GM12878 (cell line): Measurements from ENCODE around the gene NSDHL. TPM values are rescaled to one million over a fixed set of nuclear protein-coding genes. Genes with fewer than 3 reads are reported as not detected.

Source experiments
- ATAC-seq: fragments of 200-7000 bp; cut with Tn5 transposase; 3 replicates; pipeline ENCODE4 v1.9.1; 2020; ENCODE audit warnings: mild to moderate bottlenecking, moderate library complexity
- BruUV-seq: library from RNA; stranded (reverse); fragments of 400-500 nt; replicated peaks from 2 replicates; lab custom pipeline; 2021; lab: Mats Ljungman, UMichigan
- CTCF ChIA-PET: fragments of 300-600 bp; sonication (Branson Sonifier 250); formaldehyde crosslinking; extraction: SDS; loops from one replicate; lab custom pipeline; 2021; ENCODE audit warnings: inconsistent platforms; lab: Yijun Ruan, JAX
- POLR2A ChIA-PET: fragments of 350-600 bp; formaldehyde crosslinking; extraction: SDS; loops from one replicate; lab custom pipeline; 2021; ENCODE audit warnings: inconsistent platforms; lab: Charles Lee
- RAD21 ChIA-PET: fragments of 300-600 bp; sonication (Branson Sonifier 250); formaldehyde crosslinking; loops from one replicate; lab custom pipeline; 2023; ENCODE audit warnings: antibody characterized with exemption; ENCODE audit not compliant: unreplicated experiment; lab: Charles Lee
- SMC1A ChIA-PET: fragments of 300-600 bp; sonication (Branson Sonifier 250); formaldehyde crosslinking; loops from one replicate; lab custom pipeline; 2023; ENCODE audit not compliant: unreplicated experiment, uncharacterized antibody; lab: Charles Lee
- DNase-seq: peaks from one replicate; pipeline ENCODE4 v3.0.0-alpha.2; 2011; ENCODE audit warnings: low read depth, low spot score
- FAIRE-seq: peaks from 3 replicates; lab custom pipeline; 2011; peaks lifted over from hg19 to GRCh38; lab: Jason Lieb, UNC
- H2AFZ ChIP-seq: 2 replicates; pipeline ENCODE4 v1.6.0; 2011; ENCODE audit warnings: low read depth, low read length, control low read depth; ENCODE audit not compliant: control insufficient read depth
- H3K27ac ChIP-seq: 2 replicates; pipeline ENCODE4 v1.5.1; 2011; ENCODE audit warnings: control low read depth; ENCODE audit not compliant: control insufficient read depth, insufficient read depth
- H3K27me3 ChIP-seq, 2 experiments: replicated peaks in 1 of 2; 2 replicates each; pipeline versions ENCODE4 v1.6.0 to v1.6.1; 2011; ENCODE audit warnings: low read length in 1 of 2; ENCODE audit not compliant: control insufficient read depth in 2 of 2, insufficient read depth in 2 of 2
- H3K36me3 ChIP-seq, 2 experiments: 2 replicates each; pipeline ENCODE4 v1.5.1; 2011; ENCODE audit warnings: low read length in 1 of 2; ENCODE audit not compliant: control insufficient read depth in 2 of 2, insufficient read depth in 2 of 2
- H3K4me1 ChIP-seq: 2 replicates; pipeline ENCODE4 v1.6.1; 2011; ENCODE audit warnings: mild to moderate bottlenecking, low read length, moderate library complexity, mixed read lengths; ENCODE audit not compliant: control insufficient read depth, insufficient read depth
- H3K4me2 ChIP-seq: 2 replicates; pipeline ENCODE4 v1.6.0; 2011; ENCODE audit warnings: control low read depth; ENCODE audit not compliant: control insufficient read depth, insufficient read depth
- H3K4me3 ChIP-seq: fragments of 200-600 bp; sonication (generic); 2 replicates; pipeline ENCODE4 v1.5.1; 2016
- H3K79me2 ChIP-seq: 2 replicates; pipeline ENCODE4 v1.6.0; 2011; ENCODE audit warnings: low read length; ENCODE audit not compliant: control insufficient read depth, insufficient read depth
- H3K9ac ChIP-seq: 2 replicates; pipeline ENCODE4 v1.8.0; 2011; ENCODE audit warnings: low read length, control low read depth, mixed read lengths; ENCODE audit not compliant: control insufficient read depth, insufficient read depth
- H3K9me3 ChIP-seq: replicated peaks from 3 replicates; pipeline ENCODE4 v1.5.1; 2011; ENCODE audit warnings: mild to moderate bottlenecking, low read length; ENCODE audit not compliant: control insufficient read depth, insufficient read depth
- H4K20me1 ChIP-seq: 2 replicates; pipeline ENCODE4 v1.6.0; 2011; ENCODE audit not compliant: control insufficient read depth, insufficient read depth
- HDAC2 ChIP-seq: fragments of 200-600 bp; sonication (generic); IDR thresholded peaks from 2 replicates; pipeline ENCODE4 v1.6.1; 2017
- RAD21 ChIP-seq: IDR thresholded peaks from 2 replicates; pipeline ENCODE4 v1.6.1; 2011; ENCODE audit warnings: mild to moderate bottlenecking, low read depth, low read length, moderate library complexity; ENCODE audit not compliant: insufficient read depth
- SMC3 ChIP-seq: IDR thresholded peaks from 2 replicates; pipeline ENCODE4 v1.6.1; 2011; ENCODE audit warnings: low read length, improper control_type of control experiment, borderline replicate concordance
- WGBS: methylation state at CpG from one replicate; pipeline ENCODE4 v1.1.6; 2016; ENCODE audit warnings: low lambda C conversion rate; ENCODE audit not compliant: insufficient replicate concordance, insufficient coverage; ENCODE audit errors: missing lambda C conversion rate; 5-methylcytosine and 5-hydroxymethylcytosine counted together
- in situ Hi-C: fragments of 300-500 bp; cut with MboI; formaldehyde crosslinking; loops from 9 replicates; pipeline ENCODE4 v1.14.3; 2018; ENCODE audit warnings: mixed read lengths
- intact Hi-C: fragments of 100-400 bp; cut with micrococcal nuclease; formaldehyde crosslinking; loops from one replicate; pipeline ENCODE4 v1.14.2; 2022; ENCODE audit not compliant: unreplicated experiment
- polyA plus RNA-seq, 11 experiments: library from polyadenylated mRNA; depleted of rRNA in 4 of 11; unstranded in 6 of 11; stranded (reverse) in 5 of 11; fragments of >200 nt; fragmentation: Nextera tagmentation in 4 of 11; fragmentation: Illumina TruSeq in 1 of 11; extraction: Ambion mirVana in 4 of 11; extraction: Trizol in 1 of 11; gene quantifications; 1 replicate in 1 of 11; 2 replicates in 10 of 11; pipeline versions ENCODE4 v1.2.1 to v1.2.3, GENCODE V29; 2011 to 2016; ENCODE audit warnings: inconsistent platforms in 2 of 11, missing spikeins in 2 of 11, low read depth in 1 of 11
- total RNA-seq, 4 experiments: library from RNA; depleted of rRNA in 3 of 4; stranded (reverse); fragments of >200 nt in 3 of 4; fragmentation: Illumina TruSeq in 1 of 4; extraction: Trizol in 1 of 4; gene quantifications; 2 replicates each; pipeline versions ENCODE4 v1.2.1 to v1.2.3, GENCODE V29; 2013 to 2021
- TF ChIP-seq, protein P1 (sequence below), 3 experiments: IDR thresholded peaks in 2 of 3; conservative IDR thresholded peaks in 1 of 3; 2 replicates each; pipeline ENCODE4 v1.5.1; 2011; ENCODE audit warnings: low read depth in 3 of 3, low read length in 3 of 3, mild to moderate bottlenecking in 3 of 3, control low read depth in 2 of 3, moderate library complexity in 2 of 3, inconsistent platforms in 1 of 3, mixed read lengths in 1 of 3; ENCODE audit not compliant: control insufficient read depth in 2 of 3, insufficient read depth in 1 of 3; ENCODE audit errors: extremely low read depth in 1 of 3

The NSDHL gene
- total and polyA plus RNA-seq, 10 of the 15 experiments (the other 5 are each of a cell fraction or from before 2014, with no cell fraction given) = 16.9 to 37.1 (median 26.9) TPM

DNA sequence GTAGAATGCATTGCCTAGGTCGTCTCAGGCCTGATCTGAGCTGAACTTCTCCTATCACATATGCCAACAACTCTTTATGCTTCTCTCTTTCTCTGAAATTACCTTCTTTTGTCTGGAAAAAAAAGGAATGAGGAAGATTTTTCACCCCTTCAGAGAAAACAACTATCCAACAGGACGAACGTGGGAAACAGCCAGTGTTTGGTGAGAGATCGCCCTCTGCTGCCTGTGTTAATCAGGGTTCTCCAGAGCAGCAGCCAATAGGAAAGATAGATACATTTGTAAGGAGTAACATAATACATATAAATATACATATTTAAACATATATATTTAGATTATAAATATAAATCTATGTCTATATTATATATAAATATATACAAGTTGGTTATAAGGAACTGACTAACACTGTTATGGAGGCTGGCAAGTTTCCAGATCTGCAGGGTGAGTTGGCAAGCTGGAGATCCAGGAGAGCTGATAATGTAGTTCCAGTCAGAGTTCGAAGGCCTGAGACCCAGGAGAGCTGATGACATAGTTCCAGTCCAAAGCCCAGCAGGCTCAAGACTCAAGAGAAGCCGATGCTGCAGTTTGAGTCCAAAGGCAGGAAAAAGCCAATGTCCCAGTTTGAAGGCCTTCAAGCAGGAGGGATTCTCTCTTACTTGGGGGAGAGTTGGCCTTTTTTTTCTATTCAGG is 13.6 kb upstream of the NSDHL start:
- POLR2A ChIA-PET = no interaction called here
- Histone ChIP-seq H3K79me2 (no peaks in the 10 kb centered on the region), H3K9me3 (no peaks in the 10 kb centered on the region), H3K4me2 (no peak overlapping the region), H3K36me3 (no peaks in the 10 kb centered on the region), H4K20me1 (no peaks in the 10 kb centered on the region), H3K27me3 (no peaks in the 10 kb centered on the region), H3K27ac (no peak overlapping the region), H2AFZ (no peak overlapping the region), H3K9ac (no peak overlapping the region), H3K4me3 (no peak overlapping the region), H3K4me1 (no peaks in the 10 kb centered on the region)
- 5% methylated on average over 6 of the region's 6 CpGs for WGBS
- intact Hi-C loops = loop anchor here (1.0 kb wide), 1 partner anchor 175 kb away; no protein-coding TSS in a partner anchor
- DNase-seq (no peak), ATAC-seq (peak; percentile 55; the same call in 2 of the 3 replicates), FAIRE-seq (no peak)
- BruUV-seq = no TSS peak
- RAD21 ChIA-PET = interaction anchor here (1.2 kb wide), 1 partner anchor 176 kb away, joined by 3 read pairs; no protein-coding TSS in a partner anchor
- in situ Hi-C loops = loop anchor here (5.0 to 25.0 kb wide), 2 partner anchors 180 to 1060 kb away; partner anchors contain the start of gene GABRQ
- SMC1A ChIA-PET = interaction anchor here (0.7 to 2.0 kb wide), 2 partner anchors 175 to 176 kb away, joined by 3 to 7 read pairs; no protein-coding TSS in a partner anchor
- CTCF ChIA-PET = interaction anchor here (3.3 kb wide), 1 partner anchor 175 kb away, joined by 26 read pairs; no protein-coding TSS in a partner anchor
- TF ChIP-seq, protein P1, sequence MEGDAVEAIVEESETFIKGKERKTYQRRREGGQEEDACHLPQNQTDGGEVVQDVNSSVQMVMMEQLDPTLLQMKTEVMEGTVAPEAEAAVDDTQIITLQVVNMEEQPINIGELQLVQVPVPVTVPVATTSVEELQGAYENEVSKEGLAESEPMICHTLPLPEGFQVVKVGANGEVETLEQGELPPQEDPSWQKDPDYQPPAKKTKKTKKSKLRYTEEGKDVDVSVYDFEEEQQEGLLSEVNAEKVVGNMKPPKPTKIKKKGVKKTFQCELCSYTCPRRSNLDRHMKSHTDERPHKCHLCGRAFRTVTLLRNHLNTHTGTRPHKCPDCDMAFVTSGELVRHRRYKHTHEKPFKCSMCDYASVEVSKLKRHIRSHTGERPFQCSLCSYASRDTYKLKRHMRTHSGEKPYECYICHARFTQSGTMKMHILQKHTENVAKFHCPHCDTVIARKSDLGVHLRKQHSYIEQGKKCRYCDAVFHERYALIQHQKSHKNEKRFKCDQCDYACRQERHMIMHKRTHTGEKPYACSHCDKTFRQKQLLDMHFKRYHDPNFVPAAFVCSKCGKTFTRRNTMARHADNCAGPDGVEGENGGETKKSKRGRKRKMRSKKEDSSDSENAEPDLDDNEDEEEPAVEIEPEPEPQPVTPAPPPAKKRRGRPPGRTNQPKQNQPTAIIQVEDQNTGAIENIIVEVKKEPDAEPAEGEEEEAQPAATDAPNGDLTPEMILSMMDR (IDR thresholded peaks at IDR 0.05 in 2 of 3, conservative IDR thresholded peaks at IDR 0.05 in 1 of 3; ENCODE audit: control insufficient read depth in 2 of 3, extremely low read depth in 1 of 3, insufficient read depth in 1 of 3, low read depth in 3 of 3, low read length in 3 of 3) = peak; percentile 27 to 54 (median 35); a peak in 4 of 6 replicates
- TF ChIP-seq HDAC2 (no peak), RAD21 (peak; percentile 50), SMC3 (peak; percentile 39; the same call in 1 of the 2 replicates)
